ENCODE results near the gene OSBPL10.

Gene OSBPL10

DNA sequence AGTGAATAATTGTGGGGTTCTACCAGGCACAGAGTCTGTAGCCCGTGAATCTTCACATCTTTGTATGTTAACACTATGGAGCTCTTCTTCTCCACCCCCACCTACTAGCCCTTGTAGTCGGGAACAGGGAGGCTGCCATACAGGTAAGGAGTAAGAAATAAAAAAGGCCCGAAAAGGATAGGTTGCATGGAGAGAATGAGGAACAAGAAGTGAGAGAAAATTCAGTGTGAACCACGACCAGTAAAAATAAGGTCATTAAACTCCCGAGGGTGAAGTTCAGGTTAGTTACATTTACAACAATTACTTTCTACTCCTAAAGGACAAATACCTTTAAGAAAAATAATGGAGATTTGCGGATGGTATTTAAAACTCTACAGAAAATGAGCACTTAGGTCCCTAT, 53.3 kb downstream of the OSBPL10 start:
- in situ Hi-C loops (cut with MboI; ENCODE audit: low sequenced_read_pairs) = no loop called here

DNA sequence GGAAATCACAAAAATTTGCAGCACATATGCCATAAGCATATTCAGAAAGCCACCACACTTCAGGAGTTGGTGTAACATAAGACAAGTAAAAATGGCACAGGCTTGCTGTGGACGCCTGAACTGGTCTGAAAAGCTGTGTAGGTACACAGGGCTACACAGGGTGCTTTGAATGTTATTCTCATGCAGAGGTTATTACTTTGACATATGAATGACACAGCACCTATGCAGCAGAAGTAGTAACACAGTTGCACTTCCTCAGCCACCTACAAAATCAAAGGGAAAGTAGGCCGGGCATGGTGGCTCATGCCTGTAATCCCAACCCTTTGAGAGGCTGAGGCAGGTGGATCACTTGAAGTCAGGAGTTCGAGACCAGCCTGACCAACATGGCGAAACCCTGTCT, 54.5 kb downstream of the OSBPL10 start:
- in situ Hi-C loops (cut with MboI; ENCODE audit: low sequenced_read_pairs) = no loop called here

DNA sequence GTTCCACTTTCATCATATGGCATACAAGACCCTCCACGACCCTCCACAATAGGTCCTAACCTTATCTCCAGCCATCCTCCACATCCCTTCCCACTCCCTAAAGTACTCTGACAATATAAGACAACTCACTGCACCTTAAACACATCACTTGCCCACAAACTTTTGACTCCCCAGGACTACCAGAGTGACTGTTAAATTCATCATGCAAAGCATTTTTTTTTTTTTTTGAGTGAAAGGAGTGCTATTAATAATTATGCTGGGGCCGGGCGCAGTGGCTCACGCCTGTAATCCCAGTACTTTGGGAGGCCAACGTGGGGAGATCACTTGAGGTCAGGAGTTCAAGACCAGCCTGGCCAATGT, 55.8 kb downstream of the OSBPL10 start:
- in situ Hi-C loops (cut with MboI; ENCODE audit: low sequenced_read_pairs) = no loop called here

GRCh38 chr3:31924610-31925270, 56.3 kb downstream of the OSBPL10 start:
- in situ Hi-C loops (cut with MboI; ENCODE audit: low sequenced_read_pairs) = no loop called here

- in situ Hi-C loops (cut with MboI; ENCODE audit: low sequenced_read_pairs) = no loop called here
Measured at GRCh38 chr3:31922962-31923361, 58.1 kb downstream of the OSBPL10 start.

DNA sequence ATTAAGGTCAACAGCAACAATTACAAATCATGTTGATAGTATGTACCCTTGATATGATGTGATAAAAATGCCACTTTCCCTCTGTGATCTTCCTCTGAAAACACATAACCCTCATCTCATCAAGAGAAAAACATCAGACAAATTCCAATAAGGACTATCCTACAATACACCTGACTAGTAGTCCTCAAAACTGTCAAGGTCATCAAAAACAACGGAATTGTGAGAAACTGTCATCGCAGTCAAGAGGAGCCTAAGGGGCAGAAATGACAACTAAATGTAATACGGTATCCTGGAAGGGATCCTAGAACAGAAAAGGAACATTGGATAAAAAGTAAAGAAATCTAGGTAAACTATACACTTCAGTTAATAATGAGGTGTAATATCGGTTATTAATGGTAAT, 59.2 kb downstream of the OSBPL10 start:
- in situ Hi-C loops (cut with MboI; ENCODE audit: low sequenced_read_pairs) = no loop called here

DNA sequence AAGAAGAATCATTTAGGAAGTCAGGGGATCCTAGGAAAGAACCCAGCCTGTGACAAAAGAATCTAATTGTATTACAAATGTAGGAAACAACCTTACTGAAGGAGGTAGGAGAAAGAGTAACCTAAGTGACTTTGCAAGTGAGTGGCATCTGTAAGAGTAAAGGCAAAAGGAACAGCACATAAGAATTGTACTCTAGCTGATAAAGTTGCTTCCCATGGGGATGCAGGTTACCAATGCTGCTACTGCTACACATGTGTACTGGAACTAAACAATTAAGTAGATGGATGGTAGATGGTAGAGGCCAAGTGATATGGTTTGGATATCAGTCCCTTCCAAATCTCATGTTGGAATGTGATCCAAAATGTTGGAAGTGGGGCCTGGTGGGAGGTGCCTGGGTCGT, 60.8 kb downstream of the OSBPL10 start:
- in situ Hi-C loops (cut with MboI; ENCODE audit: low sequenced_read_pairs) = no loop called here

GRCh38 chr3:31919528-31919927, 61.5 kb downstream of the OSBPL10 start:
- in situ Hi-C loops (cut with MboI; ENCODE audit: low sequenced_read_pairs) = no loop called here

- in situ Hi-C loops (cut with MboI; ENCODE audit: low sequenced_read_pairs) = no loop called here
Measured at GRCh38 chr3:31918179-31919150, 62.6 kb downstream of the OSBPL10 start.

DNA sequence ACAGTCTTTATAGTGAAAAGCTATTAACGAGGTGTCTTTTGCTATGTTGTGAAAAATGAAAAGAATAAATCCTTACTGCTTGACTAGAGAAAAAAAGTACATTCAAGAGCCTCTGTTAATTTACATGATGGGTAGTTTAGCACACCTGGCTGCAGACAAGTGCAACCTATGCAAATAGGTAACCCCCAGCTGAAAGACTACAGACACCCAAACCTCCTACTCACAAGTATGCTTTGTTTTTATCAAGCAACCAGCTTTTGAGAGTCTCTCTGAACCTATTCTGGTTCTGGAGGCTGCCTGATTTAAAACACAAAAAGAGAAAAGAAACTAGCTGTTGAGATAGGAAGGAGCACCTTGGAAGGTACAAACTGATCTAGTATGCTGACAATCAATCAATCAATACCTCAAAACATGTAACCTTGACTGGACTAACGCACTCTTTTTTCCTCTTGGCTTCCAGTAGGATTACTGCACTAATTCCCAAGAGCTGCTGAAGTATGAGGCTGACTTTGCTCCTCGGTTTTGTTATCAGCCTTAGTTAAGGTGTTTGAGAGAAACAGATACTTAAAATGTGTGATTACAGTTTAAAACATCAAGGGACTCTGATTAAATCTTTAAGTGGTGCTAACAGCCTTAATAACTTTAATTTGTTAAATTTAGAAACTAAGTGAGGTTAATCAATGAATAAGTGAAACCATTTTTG, 63.6 kb downstream of the OSBPL10 start:
- in situ Hi-C loops (cut with MboI; ENCODE audit: low sequenced_read_pairs) = no loop called here

- in situ Hi-C loops (cut with MboI; ENCODE audit: low sequenced_read_pairs) = no loop called here
Measured at GRCh38 chr3:31911643-31912042, 69.4 kb downstream of the OSBPL10 start.

DNA sequence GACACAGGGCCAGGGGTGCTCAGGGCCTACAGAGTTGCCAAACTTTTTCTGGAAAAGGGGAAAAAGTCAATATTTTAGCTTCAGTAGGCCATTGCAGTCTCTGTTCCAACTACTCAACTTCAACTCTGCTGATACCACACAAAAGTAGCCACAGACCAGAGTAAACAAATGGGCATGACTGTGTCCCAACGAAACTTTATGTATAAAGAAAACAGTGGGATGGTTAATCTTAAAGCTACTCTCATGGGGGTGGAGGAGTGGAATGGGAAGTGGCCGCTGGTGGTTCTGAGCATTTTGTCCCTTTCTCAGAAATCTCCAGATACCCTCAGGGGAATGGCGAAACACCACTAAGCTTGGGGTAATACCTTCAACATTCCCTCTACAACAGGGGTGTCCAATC, 69.9 kb downstream of the OSBPL10 start:
- in situ Hi-C loops (cut with MboI; ENCODE audit: low sequenced_read_pairs) = no loop called here

- in situ Hi-C loops (cut with MboI; ENCODE audit: low sequenced_read_pairs) = no loop called here
Measured at GRCh38 chr3:31909455-31909854, 71.6 kb downstream of the OSBPL10 start.

DNA sequence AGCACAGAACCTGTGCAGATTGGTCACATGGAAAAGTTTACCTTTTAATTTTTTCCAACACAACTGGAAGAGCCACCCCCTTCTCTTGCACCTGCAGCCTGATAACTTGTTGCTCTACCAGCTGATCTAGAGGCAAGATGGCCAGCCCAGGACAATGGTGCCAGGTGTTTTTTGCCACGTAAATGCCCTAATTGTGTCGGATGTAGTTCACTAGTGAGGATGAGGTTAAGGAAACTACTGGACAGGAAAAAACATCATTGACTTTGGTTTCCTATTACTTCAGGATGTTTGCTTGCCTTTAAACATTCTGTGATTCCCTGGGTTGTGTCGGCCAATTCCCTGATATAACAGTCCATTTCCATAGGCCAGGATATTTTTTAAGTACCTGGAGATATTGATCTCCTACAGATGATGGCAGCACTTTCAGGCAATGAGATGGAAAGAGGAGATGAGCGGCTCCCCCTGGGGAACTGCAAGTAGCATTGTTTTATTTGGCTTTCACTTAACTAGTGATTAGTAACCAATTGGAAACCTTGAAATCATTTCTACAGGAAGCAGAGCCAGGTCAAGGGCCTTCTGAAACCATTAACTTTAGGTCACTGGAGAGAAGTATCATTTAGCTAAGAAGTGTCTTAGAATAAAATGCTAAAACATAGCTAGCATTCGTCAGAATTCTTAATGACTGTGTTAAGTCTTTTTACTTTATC, 72.5 kb downstream of the OSBPL10 start:
- in situ Hi-C loops (cut with MboI; ENCODE audit: low sequenced_read_pairs) = no loop called here

GRCh38 chr3:31906182-31906581, 74.9 kb downstream of the OSBPL10 start:
- in situ Hi-C loops (cut with MboI; ENCODE audit: low sequenced_read_pairs) = no loop called here

DNA sequence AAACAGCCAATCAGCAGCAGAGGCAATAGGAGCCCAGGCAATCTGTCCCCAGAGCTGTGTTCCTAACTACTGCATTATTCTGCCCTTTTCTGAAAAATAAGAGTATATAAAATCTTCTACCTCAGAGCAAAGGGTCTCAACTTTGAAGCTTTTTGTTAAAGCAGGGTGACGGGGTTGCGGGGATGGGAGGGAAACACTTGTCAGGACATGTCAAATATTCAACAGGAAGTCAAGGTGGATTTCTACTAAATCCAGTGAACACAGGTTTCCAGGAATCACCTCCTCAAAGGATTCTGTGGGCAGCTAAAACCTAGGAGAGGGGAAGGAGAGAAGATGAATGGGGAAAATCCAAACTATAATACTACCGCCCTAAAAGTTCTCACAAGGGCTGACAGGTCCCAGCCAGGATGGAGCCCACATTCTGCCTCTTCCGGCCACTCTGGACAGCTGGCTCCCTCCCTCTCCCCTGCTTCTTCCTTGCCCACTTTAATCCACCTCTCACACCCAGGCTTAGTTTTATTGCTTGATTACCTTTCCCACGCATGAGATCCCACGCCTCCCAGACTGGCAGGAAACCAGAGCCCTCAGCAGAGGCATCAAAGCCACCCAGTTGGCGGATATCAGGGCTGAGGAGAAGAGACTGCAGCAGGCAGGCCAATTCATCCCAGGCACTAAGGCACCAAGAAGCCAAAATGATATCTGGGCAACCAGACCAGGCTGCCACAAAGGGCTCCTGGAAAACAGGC, 77.2 kb downstream of the OSBPL10 start:
- in situ Hi-C loops (cut with MboI; ENCODE audit: low sequenced_read_pairs) = no loop called here

DNA sequence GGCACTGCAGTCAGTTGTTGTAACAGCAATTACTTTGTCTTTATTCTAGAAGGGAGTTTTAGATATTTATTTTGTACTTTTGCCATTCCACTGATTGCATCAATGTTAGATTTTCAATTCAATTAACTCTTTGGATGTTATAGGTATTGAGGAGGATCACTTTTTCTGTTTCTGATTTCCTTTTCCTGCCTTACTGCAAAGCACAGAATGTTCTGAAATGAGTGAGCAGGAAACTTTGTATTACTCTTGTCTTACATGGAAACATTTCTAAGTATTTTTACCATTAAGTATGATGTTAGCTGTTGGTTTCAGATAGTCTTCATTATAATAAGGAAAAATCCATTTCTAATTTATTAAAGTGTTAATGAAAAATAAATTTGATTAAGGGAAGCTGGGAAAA, 80.5 kb downstream of the OSBPL10 start:
- in situ Hi-C loops (cut with MboI; ENCODE audit: low sequenced_read_pairs) = no loop called here

GRCh38 chr3:31896648-31897433, 84.2 kb downstream of the OSBPL10 start:
- in situ Hi-C loops (cut with MboI; ENCODE audit: low sequenced_read_pairs) = no loop called here

GRCh38 chr3:31896026-31896425, 85.0 kb downstream of the OSBPL10 start:
- in situ Hi-C loops (cut with MboI; ENCODE audit: low sequenced_read_pairs) = no loop called here

GRCh38 chr3:31895471-31895870, 85.6 kb downstream of the OSBPL10 start:
- in situ Hi-C loops (cut with MboI; ENCODE audit: low sequenced_read_pairs) = no loop called here

All from hTERT RPE-1 (cell line).